Astrocyte of the hippocampus (primary cell): ENCODE data around the gene CCIN.

Source experiments
- DNase-seq: peaks from one replicate; pipeline ENCODE4 v3.0.0; 2011; ENCODE audit warnings: low read depth, low spot score

CCIN gene

DNA sequence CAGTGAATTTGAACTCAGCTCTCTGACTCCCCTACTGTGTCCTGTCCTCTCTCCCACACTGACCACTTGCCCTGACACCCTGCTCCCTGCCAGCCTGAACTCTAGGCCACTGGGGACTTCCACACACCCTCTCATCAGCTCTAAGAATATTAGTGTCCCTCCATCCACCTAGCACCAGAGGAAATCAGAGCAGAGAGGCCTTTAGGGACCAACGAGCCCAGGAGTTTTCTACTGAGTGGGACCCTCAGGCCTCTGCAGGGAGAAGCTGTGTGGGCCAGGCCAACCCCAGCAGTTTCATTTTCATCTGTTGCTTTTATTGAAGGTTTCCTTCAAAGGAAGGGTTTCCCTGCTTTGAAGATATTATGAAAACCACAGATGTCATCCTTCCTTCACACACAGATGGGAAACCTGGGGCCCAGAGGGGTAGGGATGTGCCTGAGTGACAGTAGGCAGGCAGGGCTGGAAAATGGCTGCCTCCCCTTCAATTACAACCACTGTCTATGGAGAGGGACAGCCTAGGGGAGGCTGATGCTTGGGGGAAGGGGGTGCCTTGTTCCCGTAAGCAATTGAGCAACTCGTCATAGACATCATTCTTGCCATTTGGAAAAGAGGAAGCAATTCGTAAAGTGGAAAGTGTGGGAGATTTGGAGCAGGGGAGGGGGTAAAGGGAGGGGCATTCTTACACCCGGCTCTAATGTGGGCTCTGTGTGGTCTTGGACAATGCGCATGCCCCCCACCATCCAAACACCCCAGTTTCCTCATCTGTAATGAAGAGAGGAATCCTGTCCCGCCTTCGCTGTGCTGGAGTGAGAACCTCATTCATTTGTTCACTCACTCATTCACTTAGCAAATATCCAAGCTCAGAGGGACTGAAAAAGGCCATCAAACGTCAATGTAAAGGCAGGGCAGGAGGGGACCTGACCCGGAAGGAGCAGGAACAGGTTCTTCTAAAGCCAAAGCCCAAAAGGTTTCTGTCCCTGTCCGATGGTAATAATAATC, 28.8 kb upstream of the CCIN start:
- DNase-seq: no peak

GRCh38 chr9:36141288-36141687, 27.9 kb upstream of the CCIN start:
- peak; percentile 63 for DNase-seq

- DNase-seq: no peak
Measured at GRCh38 chr9:36141761-36142160, 27.4 kb upstream of the CCIN start.

DNA sequence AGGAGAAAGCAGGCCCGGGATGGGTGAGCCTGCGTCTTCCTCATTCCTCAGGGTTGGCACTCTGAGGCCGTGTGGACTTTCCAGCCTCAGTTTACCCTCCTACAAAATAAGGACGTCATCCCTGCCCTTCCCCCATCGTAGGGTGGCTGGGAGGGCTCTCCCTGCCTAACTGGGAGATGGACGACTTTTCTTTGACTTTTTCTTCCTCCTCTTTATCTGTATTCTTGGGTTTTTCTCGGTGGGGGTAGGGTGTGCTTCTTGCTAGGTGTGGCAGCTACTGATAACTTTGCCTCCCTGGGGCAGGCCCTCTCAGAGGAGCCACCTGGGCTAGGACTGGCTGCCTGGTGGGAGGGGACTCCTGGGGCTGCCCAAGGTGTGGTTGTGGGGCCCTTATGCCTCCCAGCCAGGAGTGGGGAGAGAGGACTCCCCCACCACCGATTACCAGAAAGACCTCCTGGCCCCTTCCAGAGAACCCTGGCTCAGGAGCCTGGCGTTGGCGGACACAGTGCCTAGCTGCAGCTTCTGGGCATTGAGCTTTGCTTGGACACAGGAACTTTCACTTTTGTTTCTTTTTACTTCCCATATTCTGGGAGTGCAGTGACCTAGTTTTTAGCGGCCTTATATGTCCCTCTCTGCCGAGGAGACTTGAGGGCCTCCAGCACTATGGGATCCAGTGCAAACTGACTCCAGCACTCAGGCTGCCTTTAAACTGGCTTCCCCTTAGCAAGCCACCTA, 26.5 kb upstream of the CCIN start:
- no peak for DNase-seq

DNA sequence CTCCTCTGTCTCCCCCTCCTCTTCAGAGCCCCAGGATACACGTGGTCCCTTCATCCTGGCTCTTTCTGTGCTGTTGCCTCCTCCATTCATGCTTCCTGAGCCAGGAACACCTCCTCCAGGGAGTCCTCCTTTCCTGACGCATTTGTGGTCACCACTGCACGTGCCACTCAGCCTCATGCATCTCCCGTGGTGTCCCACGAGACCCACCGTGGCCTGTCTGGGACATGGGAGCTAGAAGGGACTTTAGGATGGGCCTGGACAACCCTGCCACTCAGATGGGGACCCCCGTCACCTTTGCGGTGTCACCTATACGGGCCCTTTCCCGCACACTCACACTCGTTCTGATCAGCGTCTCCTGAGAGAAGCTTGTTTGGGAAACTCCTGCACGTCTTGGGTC, 25.9 kb upstream of the CCIN start:
- DNase-seq: no peak

DNA sequence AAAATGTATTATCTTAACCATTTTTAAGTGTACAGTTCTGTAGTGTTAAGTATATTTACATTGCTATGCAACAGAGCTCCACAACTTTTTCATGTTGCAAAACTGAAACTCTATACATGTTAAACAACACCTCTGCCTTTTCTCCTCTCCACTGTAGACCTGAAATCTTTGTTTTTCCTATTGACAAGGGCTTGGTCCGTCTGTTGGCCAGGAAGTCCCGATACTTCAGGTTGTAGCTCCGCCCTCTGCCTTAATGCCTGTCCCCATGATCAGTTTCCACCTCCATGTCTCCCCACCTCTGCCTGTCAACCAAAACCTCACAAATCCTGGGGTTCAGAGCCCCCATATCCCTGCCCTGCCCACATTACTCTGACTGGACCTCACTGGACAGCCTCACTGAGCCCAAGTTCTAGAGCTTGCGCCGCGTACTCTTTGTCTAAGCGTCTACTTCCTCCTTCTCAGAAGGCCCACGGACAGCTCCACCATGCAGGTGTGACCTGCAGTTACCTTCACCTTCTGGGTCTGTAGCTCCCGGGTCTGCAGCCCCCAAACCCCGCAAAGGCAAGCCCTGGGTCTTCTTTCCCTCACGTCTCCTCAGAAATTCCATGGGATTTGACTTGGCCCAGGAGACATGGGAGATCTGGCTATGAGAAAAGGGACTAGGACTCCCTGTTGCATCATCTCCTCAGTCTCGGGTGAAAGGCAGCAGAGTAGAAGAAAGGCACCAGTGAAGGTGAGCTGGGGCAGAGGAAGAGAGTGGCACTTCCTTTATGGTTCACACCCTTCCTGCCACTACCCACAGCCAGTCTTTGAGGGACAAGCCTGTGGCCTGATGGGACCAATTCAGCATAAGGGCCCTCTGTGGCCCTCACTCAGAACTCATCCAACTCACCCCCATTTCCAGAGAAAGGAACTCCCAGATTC, 24.6 kb upstream of the CCIN start:
- no peak for DNase-seq

GRCh38 chr9:36145970-36146369, 23.2 kb upstream of the CCIN start:
- DNase-seq: no peak

GRCh38 chr9:36146651-36147050, 22.5 kb upstream of the CCIN start:
- DNase-seq: no peak

GRCh38 chr9:36147441-36148175, 21.6 kb upstream of the CCIN start:
- no peak for DNase-seq

DNA sequence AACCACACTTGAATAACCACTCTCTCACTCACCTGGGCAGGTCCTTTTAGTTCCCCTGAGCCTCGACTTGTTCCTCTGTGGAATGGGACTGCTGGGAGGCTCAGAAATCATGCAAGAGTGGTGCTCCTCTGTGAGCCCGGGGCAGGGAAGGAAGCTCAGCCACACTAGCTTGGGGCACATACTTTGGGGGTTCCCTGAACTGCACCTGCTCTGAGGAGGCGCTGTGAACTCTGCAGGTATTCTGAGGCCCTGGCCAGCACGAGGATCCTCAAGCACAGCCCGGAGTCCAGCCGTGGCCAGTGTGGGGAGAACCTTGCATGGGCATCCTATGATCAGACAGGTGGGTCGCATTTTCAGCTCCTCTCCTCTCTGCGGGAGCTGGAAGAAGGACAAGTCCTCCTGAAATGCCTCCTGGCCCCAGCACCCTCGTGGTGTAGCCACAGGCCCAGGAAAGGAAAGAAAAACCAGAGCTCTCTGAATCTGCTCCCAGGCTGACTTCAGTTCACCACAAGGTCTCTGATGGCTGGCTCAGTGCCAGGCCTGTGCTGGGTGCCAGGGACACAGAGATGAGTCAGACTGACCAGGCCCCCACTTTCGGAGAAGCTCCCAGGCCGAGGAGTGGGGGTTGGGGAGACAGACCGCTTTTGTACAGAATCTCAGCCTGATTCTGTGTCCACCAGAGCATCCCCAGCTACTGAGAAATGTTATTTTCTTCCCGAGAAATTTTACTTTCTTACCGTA, 20.7 kb upstream of the CCIN start:
- peak; percentile 99 for DNase-seq

DNA sequence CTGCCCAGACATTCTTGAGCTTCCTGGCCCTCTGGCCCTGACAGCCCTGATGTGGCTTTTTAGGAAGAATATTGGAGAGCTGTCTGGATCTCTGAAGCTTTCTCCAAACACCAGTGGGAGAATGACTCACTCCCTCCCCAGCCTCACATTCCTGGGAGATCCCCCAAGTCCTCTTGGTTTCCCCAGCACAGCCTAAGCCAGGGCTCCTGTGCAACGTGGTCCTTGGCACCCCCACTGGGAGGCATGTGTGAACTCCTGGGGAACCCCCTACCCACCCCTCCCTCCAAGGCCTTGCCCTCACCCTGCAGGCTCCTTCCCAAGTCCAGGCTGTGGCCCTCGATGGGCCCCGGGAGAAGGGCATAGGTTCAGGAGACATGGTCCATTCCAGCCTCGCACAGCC, 20.0 kb upstream of the CCIN start:
- DNase-seq: peak; percentile 89

- no peak for DNase-seq
Measured at GRCh38 chr9:36150574-36151315, 18.4 kb upstream of the CCIN start.

- DNase-seq: peak; percentile 39
Measured at GRCh38 chr9:36151316-36152210, 17.6 kb upstream of the CCIN start.

- no peak for DNase-seq
Measured at GRCh38 chr9:36152741-36153438, 16.3 kb upstream of the CCIN start.

- no peak for DNase-seq
Measured at GRCh38 chr9:36153746-36154145, 15.4 kb upstream of the CCIN start.

GRCh38 chr9:36154331-36154952, 14.7 kb upstream of the CCIN start:
- DNase-seq: peak; percentile 74

DNA sequence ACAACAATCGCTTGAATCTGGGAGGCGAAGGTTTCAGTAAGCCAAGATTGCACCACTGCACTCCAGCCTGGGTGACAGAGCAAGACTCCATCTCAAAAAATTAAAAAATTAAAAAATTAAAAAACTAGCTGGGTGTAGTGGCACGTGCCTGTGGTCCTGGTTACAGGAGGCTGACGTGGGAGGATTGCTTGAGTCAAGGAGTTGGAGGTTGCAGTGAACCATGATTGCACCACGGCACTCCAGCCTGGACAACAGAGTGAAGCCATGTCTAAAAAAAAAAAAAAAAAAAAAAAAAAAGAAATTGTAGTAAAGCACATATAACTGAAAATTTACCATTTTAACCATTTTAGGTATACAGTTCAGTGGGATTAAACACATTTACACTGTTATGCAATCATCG, 13.1 kb upstream of the CCIN start:
- no peak for DNase-seq
